ENCODE results near the gene AK8.

- no peak for TF ChIP-seq REST (IDR thresholded peaks at IDR 0.05; ENCODE audit: low read depth)
- no peak for TF ChIP-seq TAF1 (IDR thresholded peaks at IDR 0.05; ENCODE audit: low read depth)
- TF ChIP-seq ZBTB7A (IDR thresholded peaks at IDR 0.05; ENCODE audit: low read depth) = no peak
- no peak for TF ChIP-seq EP300 (IDR thresholded peaks at IDR 0.05; ENCODE audit: borderline replicate concordance)
- TF ChIP-seq USF1 (IDR thresholded peaks at IDR 0.05) = no peak
- no peak for TF ChIP-seq YY1 (IDR thresholded peaks at IDR 0.05; ENCODE audit: low read depth)
- TF ChIP-seq CEBPB (IDR thresholded peaks at IDR 0.05) = no peak
- TF ChIP-seq RAD21 (IDR thresholded peaks at IDR 0.05; ENCODE audit: low read depth) = no peak
These were observed 24.6 kb downstream of the AK8 start for GRCh38 chr9:132853482-132853881.

Data from Ishikawa (cell line).